Measurements from ENCODE around the gene ECHS1. TPM values are rescaled to one million over a fixed set of nuclear protein-coding genes. Genes with fewer than 3 reads are reported as not detected.
"Not testable (repeated sequence)": the region's sequence is repeated elsewhere in the genome, so short reads cannot be mapped to it uniquely, and the experiment has no call there.

Gene ECHS1
- total and polyA plus RNA-seq, 12 donors: 74.4 to 280 (median 138) TPM

- no peaks in the 10 kb centered on the region for H3K27me3 ChIP-seq
- H3K4me3 ChIP-seq: no peak overlapping the region
- 93 to 96% (median 95%) methylated on average over 12 of the region's 12 CpGs for WGBS, 4 donors
- intact Hi-C loops (cut with DNase I): no loop called here
- no peak overlapping the region for H3K27ac ChIP-seq
- DNase-seq: peak in 1 of 7 donors; percentile 36
- H3K36me3 ChIP-seq (replicated peaks in 1 of 2): peaks cover 0 to 2% of the 10 kb centered on the region in 2 donors
- TF ChIP-seq POLR2A (IDR thresholded peaks at IDR 0.05): no peak
- TF ChIP-seq, protein P1, sequence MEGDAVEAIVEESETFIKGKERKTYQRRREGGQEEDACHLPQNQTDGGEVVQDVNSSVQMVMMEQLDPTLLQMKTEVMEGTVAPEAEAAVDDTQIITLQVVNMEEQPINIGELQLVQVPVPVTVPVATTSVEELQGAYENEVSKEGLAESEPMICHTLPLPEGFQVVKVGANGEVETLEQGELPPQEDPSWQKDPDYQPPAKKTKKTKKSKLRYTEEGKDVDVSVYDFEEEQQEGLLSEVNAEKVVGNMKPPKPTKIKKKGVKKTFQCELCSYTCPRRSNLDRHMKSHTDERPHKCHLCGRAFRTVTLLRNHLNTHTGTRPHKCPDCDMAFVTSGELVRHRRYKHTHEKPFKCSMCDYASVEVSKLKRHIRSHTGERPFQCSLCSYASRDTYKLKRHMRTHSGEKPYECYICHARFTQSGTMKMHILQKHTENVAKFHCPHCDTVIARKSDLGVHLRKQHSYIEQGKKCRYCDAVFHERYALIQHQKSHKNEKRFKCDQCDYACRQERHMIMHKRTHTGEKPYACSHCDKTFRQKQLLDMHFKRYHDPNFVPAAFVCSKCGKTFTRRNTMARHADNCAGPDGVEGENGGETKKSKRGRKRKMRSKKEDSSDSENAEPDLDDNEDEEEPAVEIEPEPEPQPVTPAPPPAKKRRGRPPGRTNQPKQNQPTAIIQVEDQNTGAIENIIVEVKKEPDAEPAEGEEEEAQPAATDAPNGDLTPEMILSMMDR (IDR thresholded peaks at IDR 0.05): no peak
- peaks cover 6 to 14% of the 10 kb centered on the region in 2 donors for H3K4me1 ChIP-seq (replicated peaks in 1 of 2)
- H3K9me3 ChIP-seq (replicated peaks in 1 of 3): no peaks in the 10 kb centered on the region
These were observed 18.1 kb upstream of the ECHS1 start for GRCh38 chr10:133391249-133391635.

- Histone ChIP-seq H3K36me3 (replicated peaks in 1 of 2) (no peaks in the 10 kb centered on the region), H3K27me3 (no peaks in the 10 kb centered on the region), H3K9me3 (replicated peaks in 1 of 3) (no peaks in the 10 kb centered on the region), H3K27ac (no peak overlapping the region), H3K4me1 (replicated peaks in 1 of 2) (peaks cover 6 to 14% of the 10 kb centered on the region in 2 donors), H3K4me3 (no peak overlapping the region)
- intact Hi-C loops (cut with DNase I): no loop called here
- 90 to 94% (median 90%) methylated on average over 19 of the region's 19 CpGs for WGBS, 4 donors
- TF ChIP-seq POLR2A (IDR thresholded peaks at IDR 0.05): no peak
- TF ChIP-seq, protein P1 (IDR thresholded peaks at IDR 0.05): no peak
- DNase-seq: peak in 1 of 7 donors; percentile 46
These were observed 17.6 kb upstream of the ECHS1 start for GRCh38 chr10:133390597-133391248.

- Histone ChIP-seq H3K27me3 (no peaks in the 10 kb centered on the region), H3K27ac (peak overlapping the region in 2 of 5 donors; percentile 40 to 44), H3K4me1 (replicated peaks in 1 of 2) (peaks cover 0 to 6% of the 10 kb centered on the region in 2 donors), H3K4me3 (no peak overlapping the region), H3K9me3 (replicated peaks in 1 of 3) (no peaks in the 10 kb centered on the region), H3K36me3 (replicated peaks in 1 of 2) (peaks cover 0 to under 1% of the 10 kb centered on the region in 2 donors)
- TF ChIP-seq POLR2A (IDR thresholded peaks at IDR 0.05): no peak
- TF ChIP-seq, protein P1 (IDR thresholded peaks at IDR 0.05): no peak
- WGBS, 4 donors: 77 to 88% (median 79%) methylated on average over 27 to 39 of the region's 39 CpGs
- DNase-seq: peak in 3 of 7 donors; percentile 13 to 53 (median 15)
- intact Hi-C loops (cut with DNase I): no loop called here
These were observed 16.0 kb upstream of the ECHS1 start for GRCh38 chr10:133388973-133389818.

DNA sequence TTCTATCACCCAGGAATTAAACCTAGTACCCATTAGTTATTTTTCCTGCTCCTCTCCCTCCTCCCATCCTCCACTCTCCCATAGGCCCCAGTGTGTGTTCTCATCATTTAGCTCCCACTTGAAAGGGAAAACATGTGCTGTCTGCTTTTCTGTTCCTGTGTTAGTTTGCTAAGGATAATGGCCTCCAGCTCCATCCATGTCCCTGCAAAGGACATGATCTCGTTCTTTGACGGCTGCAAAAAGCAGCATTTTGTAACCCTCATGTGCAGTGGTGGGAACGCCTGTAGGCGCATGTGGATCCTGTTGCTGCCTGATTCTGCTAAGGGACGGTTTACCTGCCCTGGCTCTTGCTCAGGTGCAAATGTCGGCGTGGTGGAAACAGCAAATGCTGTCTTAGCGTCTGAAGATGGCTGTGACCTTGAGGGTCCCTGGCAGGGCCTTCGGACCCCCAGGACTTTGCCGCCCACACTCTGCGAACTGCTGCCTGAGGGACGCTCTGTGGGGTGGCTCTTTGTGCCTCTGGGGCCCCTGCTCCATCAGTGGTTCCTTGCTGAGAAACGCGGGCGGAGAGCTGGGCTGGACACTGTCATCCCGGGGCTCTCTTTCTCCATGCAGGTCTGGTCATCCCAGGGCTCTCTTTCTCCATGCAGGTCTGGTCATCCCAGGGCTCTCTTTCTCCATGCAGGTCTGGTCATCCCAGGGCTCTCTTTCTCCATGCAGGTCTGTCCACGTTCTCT, 15.2 kb upstream of the ECHS1 start:
- DNase-seq: peak in 1 of 7 donors; percentile 35
- no peaks in the 10 kb centered on the region for H3K27me3 ChIP-seq
- H3K4me1 ChIP-seq (replicated peaks in 1 of 2): peaks cover 0 to 2% of the 10 kb centered on the region in 2 donors
- H3K9me3 ChIP-seq (replicated peaks in 1 of 3): no peaks in the 10 kb centered on the region
- H3K36me3 ChIP-seq (replicated peaks in 1 of 2): peaks cover 0 to 4% of the 10 kb centered on the region in 2 donors
- H3K27ac ChIP-seq: no peak overlapping the region
- intact Hi-C loops (cut with DNase I): no loop called here
- WGBS, 4 donors: 85 to 91% (median 87%) methylated on average over 16 to 17 of the region's 17 CpGs
- TF ChIP-seq, protein P1 (IDR thresholded peaks at IDR 0.05): no peak
- TF ChIP-seq POLR2A (IDR thresholded peaks at IDR 0.05): no peak
- no peak overlapping the region for H3K4me3 ChIP-seq

DNA sequence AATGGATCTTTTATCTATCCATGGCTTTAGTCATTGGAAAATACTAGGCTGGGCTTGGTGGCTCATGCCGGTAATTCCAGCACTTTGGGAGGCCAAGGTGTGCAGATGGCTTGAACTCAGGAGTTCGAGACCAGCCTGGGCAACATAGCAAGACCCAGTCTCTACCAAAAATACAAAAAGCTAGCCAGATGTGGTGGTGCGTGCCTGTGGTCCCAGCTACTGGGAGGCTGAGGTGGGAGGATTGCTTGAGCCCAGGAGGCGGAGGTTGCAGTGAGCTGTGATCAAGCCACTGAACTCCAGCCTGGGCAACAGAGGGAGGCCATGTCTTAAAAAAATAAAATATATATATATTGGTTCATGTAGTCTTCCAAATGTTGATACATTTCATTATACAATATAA, 13.8 kb upstream of the ECHS1 start:
- H3K36me3 ChIP-seq (replicated peaks in 1 of 2); H3K4me1 ChIP-seq (replicated peaks in 1 of 2); H3K27ac ChIP-seq; H3K9me3 ChIP-seq (replicated peaks in 1 of 3); intact Hi-C loops (cut with DNase I); H3K27me3 ChIP-seq; H3K4me3 ChIP-seq: not testable (repeated sequence)
- DNase-seq: peak in 1 of 7 donors; percentile 2
- 97 to 100% (median 99%) methylated on average over 4 of the region's 4 CpGs for WGBS, 4 donors
